GM10847 (cell line): ENCODE results near the gene IL11RA.

Source experiments
- POLR2A ChIP-seq: IDR thresholded peaks from 2 replicates; pipeline ENCODE4 v1.6.1; 2011; ENCODE audit not compliant: insufficient read length; ENCODE audit errors: extremely low read depth

The IL11RA gene

GRCh38 chr9:34688329-34689115 is 36.5 kb downstream of the IL11RA start:
- no peak for TF ChIP-seq POLR2A

GRCh38 chr9:34689116-34689470 is 37.1 kb downstream of the IL11RA start:
- TF ChIP-seq POLR2A, result no peak

- no peak for TF ChIP-seq POLR2A
Measured at GRCh38 chr9:34689512-34689911, 37.5 kb downstream of the IL11RA start.

GRCh38 chr9:34690983-34691935 is 39.3 kb downstream of the IL11RA start, which contains the start of gene CCL19:
Gene CCL19, minus strand, starts transcription at chr9:34691276. Its CDS starts 137 bp downstream, at chr9:34691139.
- no peak for TF ChIP-seq POLR2A

- TF ChIP-seq POLR2A, result no peak
Measured at GRCh38 chr9:34691936-34692315, 39.9 kb downstream of the IL11RA start.

- TF ChIP-seq POLR2A, result no peak
Measured at GRCh38 chr9:34693560-34693959, 41.6 kb downstream of the IL11RA start.

GRCh38 chr9:34694811-34695210 is 42.8 kb downstream of the IL11RA start:
- TF ChIP-seq POLR2A, result no peak

GRCh38 chr9:34701023-34701768 is 49.2 kb downstream of the IL11RA start:
- TF ChIP-seq POLR2A, result no peak

GRCh38 chr9:34701769-34702736 is 50.1 kb downstream of the IL11RA start:
- TF ChIP-seq POLR2A, result no peak

- no peak for TF ChIP-seq POLR2A
Measured at GRCh38 chr9:34707130-34707529, 55.1 kb downstream of the IL11RA start.

GRCh38 chr9:34709196-34709978 is 57.4 kb downstream of the IL11RA start:
- TF ChIP-seq POLR2A, result no peak

- no peak for TF ChIP-seq POLR2A
Measured at GRCh38 chr9:34710023-34710422, 58.0 kb downstream of the IL11RA start, which contains the start of gene CCL21. Gene CCL21, minus strand, starts transcription at chr9:34710136. Its CDS starts 70 bp downstream, at chr9:34710066.
